Thoracic aorta (tissue), 2 donors: ENCODE results near the gene POMC. TPM values are rescaled to one million over a fixed set of nuclear protein-coding genes. Genes with fewer than 3 reads are reported as not detected.

ENCODE experiments used
- ATAC-seq: fragments of 150-250 bp; one replicate; pipeline ENCODE4 v1.8.0; 2017; ENCODE audit warnings: low read depth; ENCODE audit not compliant: insufficient number of reproducible peaks, low FRiP score
- DNase-seq: peaks from one replicate; pipeline ENCODE4 v3.0.0-alpha.2; 2020; ENCODE audit warnings: low spot score
- H3K27ac ChIP-seq, 2 donors: fragments of 200-600 bp; sonication (generic); 1 replicate in 1 of 2; 2 replicates in 1 of 2; pipeline ENCODE4 v1.5.1; 2016; ENCODE audit warnings: mild to moderate bottlenecking in 2 of 2, moderate library complexity in 2 of 2
- H3K27me3 ChIP-seq: fragments of 200-600 bp; sonication (generic); replicated peaks from 2 replicates; pipeline ENCODE4 v1.6.0; 2016; ENCODE audit warnings: mild to moderate bottlenecking; ENCODE audit not compliant: insufficient read depth
- H3K36me3 ChIP-seq: fragments of 200-600 bp; sonication (generic); one replicate; pipeline ENCODE4 v1.5.1; 2016
- H3K4me1 ChIP-seq, 2 donors: fragments of 200-600 bp; sonication (generic); 1 replicate in 1 of 2; 2 replicates in 1 of 2; pipeline versions ENCODE4 v1.5.1 to v1.6.0; 2016; ENCODE audit warnings: low read depth in 2 of 2, mild to moderate bottlenecking in 1 of 2; ENCODE audit not compliant: control insufficient read depth in 1 of 2
- H3K4me3 ChIP-seq: fragments of 200-600 bp; sonication (generic); 2 replicates; pipeline ENCODE4 v1.5.1; 2016; ENCODE audit warnings: mild to moderate bottlenecking
- H3K9me3 ChIP-seq: fragments of 200-600 bp; sonication (generic); 2 replicates; pipeline ENCODE4 v1.5.1; 2016
- CTCF ChIP-seq: fragments of 200-600 bp; sonication (generic); IDR thresholded peaks from one replicate; pipeline ENCODE4 v1.5.1; 2019; ENCODE audit warnings: antibody characterized with exemption
- total RNA-seq, 2 donors: library from RNA; depleted of rRNA; stranded (reverse); fragments of >200 nt; gene quantifications; one replicate each; pipeline versions ENCODE4 v1.1.0 to v1.2.3, GENCODE V29; 2016

The POMC gene
- total RNA-seq, 2 donors from 2014 or later: 1.2 to 5.7 TPM

GRCh38 chr2:25176541-25177181, 8.3 kb upstream of the POMC start:
- Histone ChIP-seq H3K9me3 (no peaks in the 10 kb centered on the region), H3K4me3 (no peak overlapping the region), H3K27ac (no peak overlapping the region), H3K36me3 (no peaks in the 10 kb centered on the region), H3K27me3 (no peaks in the 10 kb centered on the region), H3K4me1 (no peaks in the 10 kb centered on the region)
- DNase-seq (no peak), ATAC-seq (no peak)
- TF ChIP-seq CTCF: no peak

GRCh38 chr2:25176138-25176537, 7.8 kb upstream of the POMC start:
- Histone ChIP-seq H3K9me3 (no peaks in the 10 kb centered on the region), H3K36me3 (no peaks in the 10 kb centered on the region), H3K4me3 (no peak overlapping the region), H3K4me1 (no peaks in the 10 kb centered on the region), H3K27ac (no peak overlapping the region), H3K27me3 (no peaks in the 10 kb centered on the region)
- DNase-seq (no peak), ATAC-seq (no peak)
- no peak for TF ChIP-seq CTCF

- Histone ChIP-seq H3K27me3 (no peaks in the 10 kb centered on the region), H3K9me3 (no peaks in the 10 kb centered on the region), H3K36me3 (no peaks in the 10 kb centered on the region), H3K4me1 (no peaks in the 10 kb centered on the region), H3K4me3 (no peak overlapping the region), H3K27ac (no peak overlapping the region)
- DNase-seq (no peak), ATAC-seq (no peak)
- no peak for TF ChIP-seq CTCF
Measured at GRCh38 chr2:25174192-25174861, 5.9 kb upstream of the POMC start.

- no peak for DNase-seq
- Histone ChIP-seq H3K27me3 (no peaks in the 10 kb centered on the region), H3K9me3 (no peaks in the 10 kb centered on the region), H3K27ac (no peak overlapping the region), H3K36me3 (no peaks in the 10 kb centered on the region), H3K4me1 (peaks cover under 1 to 1% of the 10 kb centered on the region in 2 donors), H3K4me3 (no peak overlapping the region)
- no peak for TF ChIP-seq CTCF
- ATAC-seq: no peak
Measured at GRCh38 chr2:25173719-25174118, 5.3 kb upstream of the POMC start.

- Histone ChIP-seq H3K4me1 (peaks cover 5 to 15% of the 10 kb centered on the region in 2 donors), H3K27me3 (peaks cover 12% of the 10 kb centered on the region), H3K9me3 (no peaks in the 10 kb centered on the region), H3K4me3 (no peak overlapping the region), H3K36me3 (no peaks in the 10 kb centered on the region), H3K27ac (no peak overlapping the region)
- no peak for TF ChIP-seq CTCF
- ATAC-seq: no peak
- no peak for DNase-seq
Measured at GRCh38 chr2:25170888-25171287, 2.5 kb upstream of the POMC start.
